ENCODE results near the gene CCT5.

DNA sequence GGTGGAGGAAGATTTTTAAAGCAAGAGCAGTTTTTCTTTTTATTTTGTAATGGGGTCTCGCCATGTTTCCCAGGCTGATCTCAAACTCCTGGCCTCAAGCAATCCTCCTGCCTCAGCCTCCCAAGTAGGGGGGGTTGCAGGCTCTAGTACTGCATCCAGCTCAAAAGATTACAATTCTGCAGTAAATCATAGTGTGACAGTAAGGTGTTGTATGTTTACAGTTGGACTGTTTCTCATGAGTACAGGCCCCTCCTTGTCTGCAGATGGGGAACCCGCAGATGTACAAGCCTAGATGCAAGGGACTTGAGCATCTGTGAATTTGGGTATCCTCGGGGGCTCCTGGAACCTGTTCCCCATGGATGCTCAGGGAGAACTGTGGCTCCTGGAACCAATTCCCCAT, 3.3 kb downstream of the CCT5 start:
- TF ChIP-seq, protein P1, sequence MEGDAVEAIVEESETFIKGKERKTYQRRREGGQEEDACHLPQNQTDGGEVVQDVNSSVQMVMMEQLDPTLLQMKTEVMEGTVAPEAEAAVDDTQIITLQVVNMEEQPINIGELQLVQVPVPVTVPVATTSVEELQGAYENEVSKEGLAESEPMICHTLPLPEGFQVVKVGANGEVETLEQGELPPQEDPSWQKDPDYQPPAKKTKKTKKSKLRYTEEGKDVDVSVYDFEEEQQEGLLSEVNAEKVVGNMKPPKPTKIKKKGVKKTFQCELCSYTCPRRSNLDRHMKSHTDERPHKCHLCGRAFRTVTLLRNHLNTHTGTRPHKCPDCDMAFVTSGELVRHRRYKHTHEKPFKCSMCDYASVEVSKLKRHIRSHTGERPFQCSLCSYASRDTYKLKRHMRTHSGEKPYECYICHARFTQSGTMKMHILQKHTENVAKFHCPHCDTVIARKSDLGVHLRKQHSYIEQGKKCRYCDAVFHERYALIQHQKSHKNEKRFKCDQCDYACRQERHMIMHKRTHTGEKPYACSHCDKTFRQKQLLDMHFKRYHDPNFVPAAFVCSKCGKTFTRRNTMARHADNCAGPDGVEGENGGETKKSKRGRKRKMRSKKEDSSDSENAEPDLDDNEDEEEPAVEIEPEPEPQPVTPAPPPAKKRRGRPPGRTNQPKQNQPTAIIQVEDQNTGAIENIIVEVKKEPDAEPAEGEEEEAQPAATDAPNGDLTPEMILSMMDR (IDR thresholded peaks at IDR 0.05; ENCODE audit: low read depth, low read length): no peak
- TF ChIP-seq EZH2phosphoT487 (IDR thresholded peaks at IDR 0.05; ENCODE audit: low read depth): no peak

All from OCI-LY3 (cell line).